Activated CD4-positive, CD25-positive, alpha-beta regulatory T cell treated with anti-CD3 and anti-CD28 coated beads, Interleukin-2, amount 50 U/mL, for 72 hours (primary cell): ENCODE results near the gene TH.
"Not testable (repeated sequence)": the region's sequence is repeated elsewhere in the genome, so short reads cannot be mapped to it uniquely, and the experiment has no call there.

Experiments used
- DNase-seq: peaks from one replicate; pipeline ENCODE4 v3.0.0; 2021

TH gene

GRCh38 chr11:2128130-2128510 lies 43.5 kb downstream of the TH start:
- no peak for DNase-seq

GRCh38 chr11:2127482-2128129 lies 44.0 kb downstream of the TH start:
- DNase-seq: no peak

- no peak for DNase-seq
Observed at GRCh38 chr11:2126520-2127085, 45.0 kb downstream of the TH start.

- DNase-seq: not testable (repeated sequence)
Observed at GRCh38 chr11:2124736-2125484, 46.7 kb downstream of the TH start.

GRCh38 chr11:2123628-2123960 lies 48.0 kb downstream of the TH start:
- no peak for DNase-seq

DNA sequence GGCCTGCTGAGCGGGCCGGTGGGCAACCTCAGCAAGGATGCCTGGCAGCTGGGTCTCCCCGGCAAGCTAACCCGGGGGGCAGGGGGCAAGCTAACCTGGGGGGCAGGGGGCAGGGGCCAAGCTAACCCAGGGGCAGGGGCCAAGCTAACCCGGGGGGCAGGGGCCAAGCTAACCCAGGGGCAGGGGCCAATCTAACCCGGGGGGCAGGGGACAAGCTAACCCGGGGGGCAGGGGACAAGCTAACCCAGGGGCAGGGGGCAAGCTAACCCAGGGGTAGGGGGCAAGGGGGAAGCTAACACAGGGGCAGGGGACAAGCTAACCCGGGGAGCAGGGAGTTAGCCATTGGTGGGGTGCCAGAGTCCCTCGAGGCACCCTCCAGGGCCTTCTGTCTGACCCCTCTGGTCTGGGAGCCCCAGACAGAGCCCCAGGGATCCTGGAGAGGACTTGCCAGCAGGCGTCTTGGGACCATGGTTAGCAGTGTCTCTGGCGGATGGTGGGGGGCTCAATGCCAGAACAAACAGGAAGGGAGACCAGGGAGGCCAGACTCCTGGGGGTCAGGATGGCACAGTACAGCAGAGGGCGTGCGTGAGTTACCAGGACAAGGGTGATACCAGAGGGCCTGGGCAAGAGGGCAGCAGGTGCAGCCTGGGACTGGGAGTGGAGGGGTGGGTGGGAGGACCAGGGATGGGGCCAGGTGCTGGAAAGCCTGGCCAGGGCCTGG lies 48.5 kb downstream of the TH start:
- DNase-seq: no peak

DNA sequence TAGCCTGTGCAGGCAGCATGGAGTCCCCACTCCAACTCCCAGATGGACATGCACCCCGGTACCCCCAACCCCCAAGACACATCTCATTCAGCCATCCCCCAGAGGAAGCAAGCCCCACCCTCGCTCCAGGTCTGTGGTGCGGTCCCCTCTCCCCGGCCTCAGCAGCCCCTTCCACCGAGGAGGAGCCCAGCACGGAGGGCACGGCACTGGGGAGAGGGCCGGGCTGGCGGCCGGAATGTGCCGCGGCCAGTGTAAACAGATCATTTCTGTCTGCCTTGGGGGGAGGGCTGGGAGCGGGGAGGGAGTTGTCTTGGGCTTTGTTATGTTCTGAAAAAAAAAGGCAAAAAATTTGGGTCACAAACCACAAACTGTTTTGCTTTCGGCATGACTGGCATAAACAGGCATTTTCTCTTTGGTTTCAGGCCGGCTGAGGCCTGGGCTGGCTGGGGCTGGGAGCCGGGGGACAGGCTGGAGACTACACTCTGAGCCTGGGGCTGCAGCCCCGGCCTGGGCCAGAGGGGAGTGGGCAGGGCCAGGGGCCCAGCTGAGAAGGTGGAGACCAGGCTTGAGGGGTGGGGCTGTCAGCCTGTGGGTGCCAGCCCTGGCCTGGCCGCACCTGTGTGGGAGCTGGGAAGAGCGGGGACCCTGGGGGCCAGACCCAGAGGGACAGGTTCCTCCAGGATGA lies 49.3 kb downstream of the TH start:
- DNase-seq: no peak

DNA sequence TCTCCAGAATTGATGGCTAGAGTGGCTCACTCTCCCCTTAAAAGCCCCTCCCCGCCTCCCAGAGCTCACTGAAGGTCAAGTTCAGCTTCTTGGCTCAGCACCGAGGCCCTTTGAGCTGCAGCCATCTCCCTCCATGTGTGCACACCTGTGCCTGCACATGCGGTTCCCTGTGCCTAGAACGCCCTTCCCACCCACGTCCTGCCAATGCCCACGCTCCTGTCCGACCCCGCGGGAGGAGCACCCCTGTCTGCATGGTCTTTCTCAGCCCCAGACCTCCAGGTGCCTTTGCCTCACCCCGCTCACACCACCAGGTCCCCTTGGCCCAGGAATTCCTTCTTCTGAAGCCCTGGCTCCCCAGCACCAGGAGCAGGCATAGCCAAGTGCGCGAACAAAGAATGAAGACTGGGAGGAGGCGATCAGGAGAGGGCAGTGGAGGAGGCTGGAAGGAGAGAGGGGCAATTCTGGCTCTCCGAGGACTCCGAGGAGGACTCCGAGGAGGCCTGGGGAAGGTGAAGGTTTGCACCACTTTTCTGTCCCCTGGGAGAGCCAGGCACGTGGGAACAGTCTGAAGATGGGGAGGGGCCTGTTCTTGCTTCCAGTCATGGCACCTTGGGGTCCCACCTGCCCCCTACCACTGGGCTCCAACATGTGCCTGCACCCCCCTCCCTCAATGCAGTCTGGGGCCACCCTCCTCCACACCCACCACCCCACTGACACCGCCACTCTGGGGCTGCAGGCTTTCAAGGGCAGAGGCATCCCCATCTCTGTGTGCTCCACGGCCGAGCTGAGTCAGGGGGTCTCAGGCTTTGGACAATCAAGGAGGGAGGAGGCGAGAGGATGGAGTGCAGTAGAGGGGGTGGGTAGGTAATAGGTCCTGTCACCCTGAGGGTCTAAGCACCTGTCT lies 50.1 kb downstream of the TH start:
- no peak for DNase-seq

DNA sequence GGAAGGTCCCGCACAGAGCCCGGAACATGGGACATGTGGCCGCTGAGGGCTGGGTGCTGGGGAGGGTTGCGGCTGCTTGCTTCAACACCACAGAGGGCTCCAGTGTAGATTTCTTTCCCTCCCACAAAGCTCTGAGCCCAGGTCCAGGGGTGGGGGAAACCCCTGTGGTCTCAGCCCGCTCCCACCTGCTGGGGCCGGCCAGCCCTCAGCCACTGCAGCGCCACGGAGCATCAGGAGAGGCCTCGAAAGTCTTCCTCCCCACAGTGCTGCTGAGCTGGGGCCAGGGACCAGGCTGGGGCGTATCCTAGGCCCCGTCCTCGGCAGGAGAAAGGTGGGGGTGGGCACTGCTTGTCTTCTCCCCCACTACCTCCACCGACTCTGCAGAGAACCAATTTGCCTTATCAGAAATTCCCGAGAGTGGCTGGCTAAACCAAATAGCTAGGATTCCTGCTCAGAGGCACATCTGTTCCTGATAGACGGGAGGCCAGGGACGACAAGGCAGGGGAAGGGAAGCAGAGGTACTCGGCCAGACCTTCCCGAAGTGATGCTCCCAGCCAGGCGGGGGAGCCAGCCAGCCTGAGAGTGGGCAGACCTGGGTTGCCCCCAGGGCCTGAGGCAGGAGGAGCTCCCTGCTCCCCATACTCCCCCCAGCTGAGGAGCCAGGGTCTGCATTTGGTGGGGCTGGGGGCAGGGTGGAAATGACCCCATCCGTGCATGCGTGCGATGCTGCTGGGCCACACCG lies 51.1 kb downstream of the TH start:
- DNase-seq: no peak

GRCh38 chr11:2118677-2119076 lies 52.9 kb downstream of the TH start:
- no peak for DNase-seq

DNA sequence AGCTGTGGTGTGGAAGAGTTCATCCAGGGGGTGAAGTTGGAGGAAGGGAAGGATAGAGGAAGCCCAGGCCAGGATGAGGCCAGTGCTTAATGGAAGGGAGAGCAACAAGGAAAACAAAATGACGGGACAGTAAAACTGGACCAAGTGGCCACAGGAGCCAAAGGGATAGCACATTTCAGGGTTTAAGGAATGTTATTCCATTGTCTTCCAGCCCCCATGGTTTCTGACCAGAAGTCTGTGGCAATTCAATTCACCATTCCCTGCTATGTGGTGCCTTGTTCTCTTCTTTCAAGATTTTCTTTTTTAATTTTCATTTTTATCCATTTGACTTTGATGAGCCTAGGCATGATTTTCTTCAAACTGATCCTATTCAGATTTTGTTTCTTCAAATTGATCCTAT lies 54.9 kb downstream of the TH start:
- DNase-seq: no peak

DNA sequence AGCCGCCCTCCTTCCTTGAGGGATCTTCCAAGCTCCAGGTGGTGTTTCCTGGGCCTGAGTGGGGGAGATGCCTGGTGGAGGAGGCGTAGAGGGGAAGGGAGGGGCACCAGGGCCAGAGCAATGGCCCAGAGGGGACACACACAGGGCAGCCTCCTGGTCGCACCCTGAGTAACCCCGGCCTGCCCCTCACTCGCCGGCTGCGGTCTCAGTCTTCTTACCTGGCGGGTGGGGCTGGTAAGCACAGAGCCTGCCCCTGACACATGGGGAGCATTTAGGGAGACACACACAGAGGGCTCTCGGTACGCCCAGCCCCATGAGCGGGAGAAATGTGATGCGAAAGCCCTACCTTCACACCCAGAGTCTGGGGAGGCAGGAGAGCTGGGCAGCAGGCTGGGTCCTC lies 56.3 kb downstream of the TH start:
- DNase-seq: no peak

DNA sequence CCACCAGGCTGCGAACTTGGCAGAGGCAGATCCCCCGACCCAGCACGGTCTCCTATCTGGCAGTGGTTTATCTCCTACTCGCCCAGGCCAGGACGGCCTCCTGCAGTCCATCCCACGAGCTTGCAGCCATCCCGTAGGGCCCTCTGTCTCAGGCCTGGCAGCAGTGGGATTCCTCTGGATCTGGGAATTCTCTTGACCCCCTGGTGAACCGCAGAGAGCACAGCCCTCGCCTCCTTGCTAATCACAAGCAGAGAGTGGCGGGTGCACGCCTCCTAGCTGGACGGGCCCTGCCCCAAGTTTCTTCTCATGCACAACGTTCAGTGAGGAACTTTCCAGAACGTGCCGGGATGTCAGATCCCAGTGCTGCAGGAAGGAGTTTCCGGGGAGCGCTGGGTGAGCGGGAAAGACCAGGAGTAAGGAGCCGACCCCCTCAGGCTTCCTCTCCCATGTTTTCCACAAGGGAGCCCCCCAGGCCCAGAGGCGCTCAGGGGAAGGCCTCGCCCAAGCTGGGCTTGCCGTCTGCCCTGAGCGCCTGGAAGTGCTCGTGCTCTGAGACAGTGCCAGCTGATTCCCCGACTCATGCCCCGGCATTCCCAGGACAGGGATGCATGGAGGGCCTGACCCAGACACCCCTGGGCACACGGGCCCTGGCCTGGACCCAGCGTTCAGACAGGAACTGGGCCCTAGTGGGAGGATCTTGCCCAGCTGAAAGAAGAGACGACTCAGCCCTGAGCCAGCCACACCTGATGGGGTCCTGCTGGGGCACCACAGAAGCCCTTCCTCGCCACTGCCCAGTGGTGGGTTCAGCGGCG lies 57.0 kb downstream of the TH start:
- DNase-seq: no peak
